H1 (cell line): ENCODE results near the gene PBX1. TPM values are rescaled to one million over a fixed set of nuclear protein-coding genes. Genes with fewer than 3 reads are reported as not detected.

Experiments used
- CTCF ChIA-PET: fragments of 300-600 bp; sonication (Branson Sonifier 250); formaldehyde crosslinking; loops from one replicate; lab custom pipeline; 2021; ENCODE audit not compliant: partially characterized antibody; lab: Charles Lee
- POLR2A ChIA-PET: fragments of 300-600 bp; sonication (Branson Sonifier 250); formaldehyde crosslinking; loops from one replicate; lab custom pipeline; 2021; ENCODE audit warnings: inconsistent platforms; ENCODE audit not compliant: partially characterized antibody; lab: Charles Lee
- DNase-seq, 2 experiments: peaks; one replicate each; pipeline versions ENCODE4 v3.0.0 to v3.0.0-alpha.2; 2010 to 2022; ENCODE audit warnings: low spot score in 2 of 2, low read depth in 1 of 2, mixed read lengths in 1 of 2
- FAIRE-seq: peaks from 2 replicates; lab custom pipeline; 2011; peaks lifted over from hg19 to GRCh38; lab: Jason Lieb, UNC
- H2AFZ ChIP-seq: 2 replicates; pipeline ENCODE4 v1.8.1; 2012; ENCODE audit warnings: low read length, inconsistent platforms
- H2AK5ac ChIP-seq: 2 replicates; pipeline ENCODE4 v1.6.1; 2013; ENCODE audit warnings: low read depth, low read length
- H2BK120ac ChIP-seq: replicated peaks from 2 replicates; pipeline ENCODE3; 2013; ENCODE audit warnings: low read depth, low read length, inconsistent platforms
- H2BK12ac ChIP-seq: 2 replicates; pipeline ENCODE4 v1.6.1; 2013; ENCODE audit warnings: low read depth, low read length
- H2BK15ac ChIP-seq: 2 replicates; pipeline ENCODE4 v1.6.1; 2013; ENCODE audit warnings: low read length
- H2BK20ac ChIP-seq: 2 replicates; pipeline ENCODE4 v1.6.1; 2013; ENCODE audit warnings: low read length
- H2BK5ac ChIP-seq: 2 replicates; pipeline ENCODE4 v1.6.1; 2013; ENCODE audit warnings: low read depth, low read length
- H3K14ac ChIP-seq: 2 replicates; pipeline ENCODE4 v1.6.1; 2013; ENCODE audit warnings: inconsistent platforms; ENCODE audit not compliant: insufficient read length
- H3K18ac ChIP-seq: 2 replicates; pipeline ENCODE4 v1.6.1; 2013; ENCODE audit warnings: low read length; ENCODE audit errors: extremely low read depth
- H3K23ac ChIP-seq: 2 replicates; pipeline ENCODE4 v1.6.1; 2013; ENCODE audit warnings: inconsistent platforms; ENCODE audit not compliant: insufficient read length
- H3K23me2 ChIP-seq: 2 replicates; pipeline ENCODE4 v1.6.1; 2013; ENCODE audit warnings: low read depth, low read length
- H3K27ac ChIP-seq: 2 replicates; pipeline ENCODE4 v1.6.1; 2011; ENCODE audit warnings: low read depth, low read length, inconsistent platforms
- H3K27me3 ChIP-seq, 4 experiments: replicated peaks in 1 of 4; 1 replicate in 1 of 4; 2 replicates in 3 of 4; pipeline versions ENCODE4 v1.6.1 to v1.8.1; 2011 to 2013; ENCODE audit warnings: low read length in 3 of 4, mild to moderate bottlenecking in 3 of 4, inconsistent platforms in 2 of 4, mixed read lengths in 2 of 4, moderate library complexity in 1 of 4; ENCODE audit not compliant: control insufficient read depth in 3 of 4, insufficient read depth in 3 of 4; ENCODE audit errors: extremely low read depth in 1 of 4
- H3K36me3 ChIP-seq, 4 experiments: 2 replicates each; pipeline versions ENCODE4 v1.6.1 to v1.8.1; 2011 to 2013; ENCODE audit warnings: mild to moderate bottlenecking in 4 of 4, low read length in 3 of 4, moderate library complexity in 2 of 4, control low read depth in 1 of 4, inconsistent platforms in 1 of 4; ENCODE audit not compliant: insufficient read depth in 4 of 4, control insufficient read depth in 2 of 4
- H3K4ac ChIP-seq: replicated peaks from 2 replicates; pipeline ENCODE3; 2013; ENCODE audit warnings: low read length, low read depth, mixed read lengths, inconsistent platforms; ENCODE audit not compliant: insufficient read length
- H3K4me1 ChIP-seq, 4 experiments: replicated peaks in 1 of 4; 1 replicate in 1 of 4; 2 replicates in 3 of 4; pipeline versions ENCODE4 v1.6.1 to v1.8.1; 2011 to 2013; ENCODE audit warnings: low read length in 3 of 4, inconsistent platforms in 2 of 4, mixed read lengths in 1 of 4; ENCODE audit not compliant: insufficient read depth in 4 of 4, control insufficient read depth in 3 of 4
- H3K4me2 ChIP-seq, 2 experiments: 2 replicates each; pipeline versions ENCODE4 v1.6.1 to v1.8.1; 2011 to 2013; ENCODE audit warnings: low read depth in 2 of 2, low read length in 2 of 2, control low read depth in 1 of 2, inconsistent platforms in 1 of 2, mild to moderate bottlenecking in 1 of 2; ENCODE audit not compliant: insufficient read depth in 1 of 2
- H3K4me3 ChIP-seq, 4 experiments: fragments of 200-600, 300-600 bp in 1 of 4; sonication (generic), shearing (Covaris generic), sonication (Bioruptor Twin) in 1 of 4; 2 replicates each; pipeline versions ENCODE4 v1.5.1 to v1.8.1; 2011 to 2016; ENCODE audit warnings: low read length in 4 of 4, low read depth in 3 of 4, control low read depth in 2 of 4, inconsistent platforms in 2 of 4, mild to moderate bottlenecking in 2 of 4, mixed read lengths in 1 of 4, moderate library complexity in 1 of 4; ENCODE audit not compliant: insufficient read depth in 2 of 4; ENCODE audit errors: extremely low read depth in 1 of 4
- H3K56ac ChIP-seq: replicated peaks from 2 replicates; pipeline ENCODE3; 2013; ENCODE audit warnings: low read depth, mild to moderate bottlenecking, mixed read lengths, low read length, inconsistent platforms; ENCODE audit not compliant: insufficient read length
- H3K79me1 ChIP-seq: 2 replicates; pipeline ENCODE4 v1.6.1; 2013; ENCODE audit warnings: low read depth, low read length, control low read depth
- H3K79me2 ChIP-seq, 2 experiments: 2 replicates each; pipeline versions ENCODE4 v1.6.1 to v1.8.1; 2012 to 2013; ENCODE audit warnings: low read length in 2 of 2, mild to moderate bottlenecking in 2 of 2, inconsistent platforms in 1 of 2; ENCODE audit not compliant: insufficient read depth in 2 of 2, control insufficient read depth in 1 of 2
- H3K9ac ChIP-seq, 4 experiments: replicated peaks in 1 of 4; 1 replicate in 1 of 4; 2 replicates in 3 of 4; pipeline versions ENCODE4 v1.6.1 to v1.8.1; 2011 to 2013; ENCODE audit warnings: low read depth in 3 of 4, low read length in 3 of 4, control low read depth in 2 of 4, mild to moderate bottlenecking in 2 of 4, moderate library complexity in 2 of 4, inconsistent platforms in 1 of 4; ENCODE audit errors: extremely low read depth in 1 of 4
- H3K9me3 ChIP-seq, 2 experiments: 2 replicates each; pipeline versions ENCODE4 v1.6.1 to v1.8.1; 2012 to 2013; ENCODE audit warnings: mild to moderate bottlenecking in 2 of 2, moderate library complexity in 2 of 2, control low read depth in 1 of 2, inconsistent platforms in 1 of 2, low read depth in 1 of 2, low read length in 1 of 2, mixed read lengths in 1 of 2; ENCODE audit not compliant: insufficient read depth in 2 of 2
- H4K20me1 ChIP-seq, 2 experiments: replicated peaks in 1 of 2; 2 replicates each; pipeline versions ENCODE3 to v1.8.1; 2011 to 2013; ENCODE audit warnings: inconsistent platforms in 2 of 2, low read length in 2 of 2, mild to moderate bottlenecking in 1 of 2; ENCODE audit not compliant: insufficient read depth in 2 of 2, control insufficient read depth in 1 of 2
- H4K5ac ChIP-seq: 2 replicates; pipeline ENCODE4 v1.6.1; 2013; ENCODE audit warnings: low read length, low read depth, mixed read lengths, inconsistent platforms; ENCODE audit not compliant: insufficient read length
- H4K8ac ChIP-seq: 2 replicates; pipeline ENCODE4 v1.8.0; 2013; ENCODE audit warnings: mild to moderate bottlenecking, moderate library complexity, low read length, inconsistent platforms; ENCODE audit not compliant: insufficient read depth; ENCODE audit errors: extremely low read depth
- H4K91ac ChIP-seq: replicated peaks from 2 replicates; pipeline ENCODE3; 2013; ENCODE audit warnings: low read length, mixed read lengths, inconsistent platforms; ENCODE audit not compliant: insufficient read length
- CTBP2 ChIP-seq: IDR thresholded peaks from 2 replicates; pipeline ENCODE4 v1.7.0; 2011; ENCODE audit warnings: borderline replicate concordance, mild to moderate bottlenecking, moderate library complexity, mixed read lengths, low read length; ENCODE audit not compliant: insufficient read depth, insufficient read length
- GTF2F1 ChIP-seq: IDR thresholded peaks from 2 replicates; pipeline ENCODE4 v1.6.1; 2012; ENCODE audit warnings: low read depth, low read length, improper control_type of control experiment, borderline replicate concordance
- YY1 ChIP-seq: IDR thresholded peaks from 2 replicates; pipeline ENCODE4 v1.6.1; 2011; ENCODE audit warnings: low read depth, mild to moderate bottlenecking, low read length
- WGBS, 2 experiments: shearing (Covaris generic) in 1 of 2; methylation state at CpG; one replicate each; pipeline versions ENCODE4 v1.1.6 to v1.1.7; 2013 to 2015; ENCODE audit warnings: low lambda C conversion rate in 2 of 2, mixed read lengths in 2 of 2, inconsistent platforms in 1 of 2, low coverage in 1 of 2, missing lambda C conversion rate in 1 of 2; ENCODE audit not compliant: insufficient replicate concordance in 2 of 2, insufficient coverage in 1 of 2, insufficient read length in 1 of 2; ENCODE audit errors: extremely low coverage in 1 of 2, missing lambda C conversion rate in 1 of 2; 5-methylcytosine and 5-hydroxymethylcytosine counted together
- polyA plus RNA-seq, 7 experiments: library from polyadenylated mRNA; depleted of rRNA in 3 of 7; stranded (reverse) in 5 of 7; unstranded in 2 of 7; fragments of >200 nt in 5 of 7; fragments of 200-250 nt in 2 of 7; gene quantifications; 1 replicate in 5 of 7; 2 replicates in 1 of 7; 4 replicates in 1 of 7; pipeline versions ENCODE4 v1.2.1 to v1.2.3, GENCODE V29; 2011 to 2013; ENCODE audit warnings: missing spikeins in 2 of 7, mixed read lengths in 2 of 7
- total RNA-seq: library from RNA; stranded (reverse); fragmentation: NEBNext Ultra II Directional; extraction: Animal tissue kit (Norgen Biotek cat#: 25700); gene quantifications from 2 replicates; pipeline ENCODE4 v1.2.1, GENCODE V29; 2021

The PBX1 gene
- total and polyA plus RNA-seq, 2 of the 8 experiments (the other 6 are each of a cell fraction or from before 2014, with no cell fraction given), result 87.4 to 124 TPM

DNA sequence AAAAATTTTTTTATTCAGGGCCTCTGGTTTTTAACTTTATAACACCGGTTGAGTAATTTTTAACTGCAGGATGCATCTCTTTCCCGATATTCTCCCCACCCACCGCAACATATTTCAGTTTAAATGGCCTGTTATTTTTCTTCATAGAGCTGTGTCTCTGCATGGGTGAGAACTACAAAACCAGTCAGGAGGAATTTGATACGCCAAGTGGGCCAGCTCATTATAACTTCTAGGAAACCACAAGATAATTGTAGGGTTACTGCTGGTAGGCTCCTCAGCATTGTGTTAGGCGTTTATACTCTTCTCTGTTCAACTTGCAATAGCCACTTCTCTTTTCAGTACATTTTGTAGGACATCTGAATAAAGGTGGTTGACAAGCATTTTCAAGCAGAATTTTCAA lies 169.7 kb downstream of the PBX1 start:
- CTCF ChIA-PET, result interaction anchor here (0.8 to 1.0 kb wide), 2 partner anchors 25 to 33 kb away, joined by 3 read pairs; no protein-coding TSS in a partner anchor
- DNase-seq, result no peak
- no peak for FAIRE-seq

More for the DNA sequence above, 169.7 kb downstream of the PBX1 start:
- Histone ChIP-seq H4K20me1 (peaks cover 14 to 18% of the 10 kb centered on the region in 2 experiments), H4K91ac (no peak overlapping the region), H3K36me3 (0 out of 8 replicates have a peak, but pooled peaks cover 0 to 2% (median 0%) of the 10 kb centered on the region in 4 experiments), H3K18ac (no peak overlapping the region), H3K79me1 (peaks cover 8% of the 10 kb centered on the region; the same call in 1 of the 2 replicates), H2AFZ (no peak overlapping the region), H3K23me2 (no peaks in the 10 kb centered on the region), H3K14ac (no peak overlapping the region), H2BK20ac (no peak overlapping the region), H3K27me3 (no peaks in the 10 kb centered on the region), H3K4me2 (no peak overlapping the region), H2BK15ac (no peak overlapping the region), H3K27ac (no peak overlapping the region), H3K9me3 (no peaks in the 10 kb centered on the region)
- TF ChIP-seq GTF2F1, result no peak
- no peak for TF ChIP-seq YY1
- no peak for TF ChIP-seq CTBP2
- TF ChIP-seq, all 59 proteins: peak for 0
- no peak overlapping the region for H3K4me3 ChIP-seq
- WGBS, 2 experiments, result 91% methylated on average over 5 of the region's 5 CpGs; no CpG with 5 or more reads in 1 of the 2 experiments
- H2BK120ac ChIP-seq, result no peak overlapping the region
- POLR2A ChIA-PET, result no interaction called here
- no peak overlapping the region for H3K4ac ChIP-seq
- H2BK5ac ChIP-seq, result no peak overlapping the region
- no peak overlapping the region for H2BK12ac ChIP-seq
- no peak overlapping the region for H3K56ac ChIP-seq
- peaks cover 5 to 94% of the 10 kb centered on the region in 2 experiments; a peak in 3 of 4 replicates for H3K79me2 ChIP-seq
- peaks cover 5 to 30% (median 15%) of the 10 kb centered on the region in 4 experiments for H3K4me1 ChIP-seq
- no peak overlapping the region for H3K23ac ChIP-seq
- H4K5ac ChIP-seq, result no peak overlapping the region
- H4K8ac ChIP-seq, result no peak overlapping the region
- no peak overlapping the region for H3K9ac ChIP-seq
- H2AK5ac ChIP-seq, result no peak overlapping the region
